K562 (cell line): ENCODE results near the gene SCYL1. TPM values are rescaled to one million over a fixed set of nuclear protein-coding genes. Genes with fewer than 3 reads are reported as not detected.

ENCODE experiments used
- AFF1 ChIP-seq, 2 experiments: fragments of 450-650 bp; IDR thresholded peaks; 2 replicates each; pipeline ENCODE4 v1.6.1; 2018; ENCODE audit warnings: mild to moderate bottlenecking in 2 of 2, low read depth in 1 of 2; ENCODE audit not compliant: partially characterized antibody in 2 of 2
- ATF4 ChIP-seq: fragments of 450-650 bp; formaldehyde crosslinking; IDR thresholded peaks from 2 replicates; pipeline ENCODE4 v1.4.0; 2022; ENCODE audit warnings: mild to moderate bottlenecking, moderate library complexity
- ATF7 ChIP-seq: fragments of 450-650 bp; IDR thresholded peaks from 2 replicates; pipeline ENCODE4 v1.7.1; 2014; ENCODE audit warnings: mild to moderate bottlenecking, moderate library complexity
- BRD9 ChIP-seq: fragments of 450-650 bp; IDR thresholded peaks from 2 replicates; pipeline ENCODE4 v1.6.1; 2018; ENCODE audit warnings: low read depth; ENCODE audit not compliant: partially characterized antibody
- CSDE1 ChIP-seq, 2 experiments: fragments of 450-650 bp; IDR thresholded peaks; 2 replicates each; pipeline ENCODE4 v1.6.1; 2016; ENCODE audit warnings: mild to moderate bottlenecking in 1 of 2
- ETS1 ChIP-seq: conservative IDR thresholded peaks from 2 replicates; pipeline ENCODE4 v1.6.1; 2011; ENCODE audit warnings: low read depth, mild to moderate bottlenecking, low read length; ENCODE audit not compliant: control insufficient read depth
- FOSL1 ChIP-seq: fragments of 200-800 bp; sonication (Bioruptor generic); conservative IDR thresholded peaks from 2 replicates; pipeline ENCODE4 v1.6.1; 2016; ENCODE audit warnings: missing genetic modification characterization, missing compliant biosample characterization
- FOXO4 ChIP-seq: fragments of 450-650 bp; formaldehyde crosslinking; IDR thresholded peaks from 2 replicates; pipeline ENCODE4 v1.4.0; 2020; ENCODE audit warnings: mild to moderate bottlenecking, moderate library complexity
- JUND ChIP-seq, 2 experiments: IDR thresholded peaks; 2 replicates in 1 of 2; 3 replicates in 1 of 2; pipeline ENCODE4 v1.6.1; 2011; ENCODE audit warnings: borderline replicate concordance in 2 of 2, low read depth in 2 of 2, low read length in 2 of 2, improper control_type of control experiment in 1 of 2, missing biosample characterization in 1 of 2, missing genetic modification characterization in 1 of 2, missing genetic modification reagents in 1 of 2
- NCOR1 ChIP-seq: fragments of 450-650 bp; IDR thresholded peaks from 2 replicates; pipeline ENCODE4 v1.6.1; 2016; ENCODE audit warnings: mild to moderate bottlenecking, moderate library complexity
- NFIC ChIP-seq: fragments of 450-650 bp; IDR thresholded peaks from 2 replicates; pipeline ENCODE4 v1.6.1; 2017; ENCODE audit warnings: mild to moderate bottlenecking, inconsistent platforms
- NR3C1 ChIP-seq: sonication (generic); formaldehyde crosslinking; IDR thresholded peaks from 2 replicates; pipeline ENCODE4 v1.8.1; 2022; ENCODE audit warnings: missing genetic modification reagents
- SIRT6 ChIP-seq: IDR thresholded peaks from one replicate; pipeline ENCODE4 v1.6.1; 2012; ENCODE audit warnings: low read depth, mild to moderate bottlenecking, control low read depth, inconsistent platforms, low read length, moderate library complexity
- SOX6 ChIP-seq: fragments of 450-650 bp; IDR thresholded peaks from 2 replicates; pipeline ENCODE4 v1.6.1; 2014; ENCODE audit warnings: mild to moderate bottlenecking
- ZNF133 ChIP-seq: fragments of 250-450 bp; sonication (Bioruptor Pico); IDR thresholded peaks from 2 replicates; pipeline ENCODE4 v1.4.0; 2020; ENCODE audit warnings: mild to moderate bottlenecking
- ZNF184 ChIP-seq: sonication (generic); formaldehyde crosslinking; IDR thresholded peaks from 2 replicates; pipeline ENCODE4 v1.5.0; 2020; ENCODE audit warnings: missing genetic modification reagents
- ZNF445 ChIP-seq: fragments of 250-450 bp; sonication (Bioruptor Pico); IDR thresholded peaks from 2 replicates; pipeline ENCODE4 v1.4.0; 2020; ENCODE audit warnings: low read depth, mild to moderate bottlenecking, moderate library complexity
- ZNF512 ChIP-seq: IDR thresholded peaks from 2 replicates; pipeline ENCODE4 v1.6.1; 2016; ENCODE audit warnings: missing genetic modification characterization, missing compliant biosample characterization
- ZNF644 ChIP-seq: fragments of 200-800 bp; sonication (Bioruptor generic); IDR thresholded peaks from 2 replicates; pipeline ENCODE4 v1.6.1; 2016; ENCODE audit warnings: low read depth, missing genetic modification characterization, missing compliant biosample characterization
- polyA plus RNA-seq, 8 experiments: library from polyadenylated mRNA; depleted of rRNA in 4 of 8; stranded (reverse) in 5 of 8; unstranded in 3 of 8; fragments of >200 nt; fragmentation: Nextera tagmentation in 2 of 8; fragmentation: Illumina TruSeq in 1 of 8; extraction: Ambion mirVana in 2 of 8; extraction: Trizol in 1 of 8; gene quantifications; 2 replicates each; pipeline versions ENCODE4 v1.2.1 to v1.2.3, GENCODE V29; 2011 to 2014; ENCODE audit warnings: inconsistent platforms in 1 of 8, missing spikeins in 1 of 8
- total RNA-seq, 7 experiments: library from RNA; depleted of rRNA in 6 of 7; stranded (reverse); fragments of >200 nt in 6 of 7; fragmentation: Illumina TruSeq in 2 of 7; extraction: Trizol in 2 of 7; gene quantifications; 2 replicates each; pipeline versions ENCODE4 v1.2.1 to v1.2.3, GENCODE V29; 2011 to 2021; ENCODE audit warnings: low replicate concordance in 1 of 7

SCYL1 gene
- total and polyA plus RNA-seq, 9 of the 15 experiments (the other 6 are each of a cell fraction or from before 2014, with no cell fraction given), result 1.9 to 145 (median 57.6) TPM

DNA sequence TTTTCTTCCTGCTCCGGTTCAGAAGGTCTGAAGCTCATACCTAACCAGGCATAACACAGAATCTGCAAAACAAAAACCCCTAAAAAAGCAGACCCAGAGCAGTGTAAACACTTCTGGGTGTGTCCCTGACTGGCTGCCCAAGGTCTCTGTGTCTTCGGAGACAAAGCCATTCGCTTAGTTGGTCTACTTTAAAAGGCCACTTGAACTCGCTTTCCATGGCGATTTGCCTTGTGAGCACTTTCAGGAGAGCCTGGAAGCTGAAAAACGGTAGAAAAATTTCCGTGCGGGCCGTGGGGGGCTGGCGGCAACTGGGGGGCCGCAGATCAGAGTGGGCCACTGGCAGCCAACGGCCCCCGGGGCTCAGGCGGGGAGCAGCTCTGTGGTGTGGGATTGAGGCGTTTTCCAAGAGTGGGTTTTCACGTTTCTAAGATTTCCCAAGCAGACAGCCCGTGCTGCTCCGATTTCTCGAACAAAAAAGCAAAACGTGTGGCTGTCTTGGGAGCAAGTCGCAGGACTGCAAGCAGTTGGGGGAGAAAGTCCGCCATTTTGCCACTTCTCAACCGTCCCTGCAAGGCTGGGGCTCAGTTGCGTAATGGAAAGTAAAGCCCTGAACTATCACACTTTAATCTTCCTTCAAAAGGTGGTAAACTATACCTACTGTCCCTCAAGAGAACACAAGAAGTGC lies 26.7 kb upstream of the SCYL1 start (continued):
- peak; percentile 80; the same call in 1 of the 2 replicates for TF ChIP-seq ATF4 (CRISPR knock-in tag)
- TF ChIP-seq ETS1, result peak; percentile 42; the same call in 1 of the 2 replicates
- no peak for TF ChIP-seq SIRT6
- TF ChIP-seq NCOR1, result no peak
- TF ChIP-seq NFIC, result no peak
- 0 out of 2 replicates have a peak, but pooled peaks have one; percentile 63 for TF ChIP-seq ATF7
- TF ChIP-seq ZNF644 (tag), result no peak
- TF ChIP-seq ZNF512 (tag), result no peak
- TF ChIP-seq ZNF184 (CRISPR knock-in tag), result no peak
- peak in 1 of 2 experiments; percentile 27 for TF ChIP-seq AFF1 (IDR thresholded peaks at IDR 0.05; ENCODE audit: low read depth in 1 of 2, partially characterized antibody in 2 of 2)
- TF ChIP-seq SOX6, result no peak
- TF ChIP-seq FOXO4 (CRISPR knock-in tag), result no peak
- TF ChIP-seq JUND (IDR thresholded peaks at IDR 0.05; ENCODE audit: borderline replicate concordance, low read depth, low read length), result peak; percentile 31; the same call in 1 of the 2 replicates
- TF ChIP-seq JUND (tag; IDR thresholded peaks at IDR 0.05; ENCODE audit: borderline replicate concordance, low read depth, low read length), result no peak
- peak; percentile 85 for TF ChIP-seq BRD9
- TF ChIP-seq NR3C1, result no peak
- TF ChIP-seq ZNF445 (CRISPR knock-in tag), result no peak
- TF ChIP-seq FOSL1 (tag), result no peak
- TF ChIP-seq CSDE1 (IDR thresholded peaks at IDR 0.05), result no peak
- TF ChIP-seq ZNF133 (CRISPR knock-in tag), result no peak
